HepG2 (cell line): ENCODE measurements around the gene GPS1. TPM values are rescaled to one million over a fixed set of nuclear protein-coding genes. Genes with fewer than 3 reads are reported as not detected.

Experiments used
- AGO1 ChIP-seq: fragments of 200-400 bp; formaldehyde crosslinking; IDR thresholded peaks from 2 replicates; pipeline ENCODE4 v1.6.1; 2017; ENCODE audit warnings: mild to moderate bottlenecking, low read depth, low read length, moderate library complexity; ENCODE audit not compliant: poor library complexity, severe bottlenecking
- CBX1 ChIP-seq: IDR thresholded peaks from one replicate; pipeline ENCODE4 v1.6.1; 2016; ENCODE audit warnings: antibody characterized with exemption, low read depth
- CEBPG ChIP-seq: IDR thresholded peaks from 2 replicates; pipeline ENCODE4 v1.6.1; 2016
- DRAP1 ChIP-seq: IDR thresholded peaks from 2 replicates; pipeline ENCODE4 v1.6.1; 2016; ENCODE audit warnings: missing genetic modification reagents, missing compliant biosample characterization
- GPN1 ChIP-seq: sonication (generic); formaldehyde crosslinking; IDR thresholded peaks from 2 replicates; pipeline ENCODE4 v1.5.1; 2020; ENCODE audit warnings: missing genetic modification reagents, borderline replicate concordance
- MBD4 ChIP-seq: IDR thresholded peaks from 2 replicates; pipeline ENCODE4 v1.6.1; 2012; ENCODE audit warnings: low read length, inconsistent platforms, borderline replicate concordance
- MBNL3 ChIP-seq: fragments of 250-450 bp; sonication (Bioruptor Pico); conservative IDR thresholded peaks from 2 replicates; pipeline ENCODE4 v1.8.0; 2022; ENCODE audit warnings: mild to moderate bottlenecking, inconsistent platforms
- MEIS2 ChIP-seq: sonication (generic); formaldehyde crosslinking; IDR thresholded peaks from 2 replicates; pipeline ENCODE4 v1.9.0; 2021; ENCODE audit warnings: mild to moderate bottlenecking, missing genetic modification reagents
- NR2F6 ChIP-seq, 2 experiments: IDR thresholded peaks; 2 replicates each; pipeline ENCODE4 v1.6.1; 2016; ENCODE audit warnings: antibody characterized with exemption in 1 of 2, mild to moderate bottlenecking in 1 of 2
- SAFB2 ChIP-seq: sonication (generic); formaldehyde crosslinking; IDR thresholded peaks from 2 replicates; pipeline ENCODE4 v1.5.1; 2020; ENCODE audit warnings: missing genetic modification reagents, low read depth, mild to moderate bottlenecking, borderline replicate concordance
- SMARCE1 ChIP-seq: fragments of 450-650 bp; IDR thresholded peaks from 2 replicates; pipeline ENCODE4 v1.6.1; 2017; ENCODE audit warnings: borderline replicate concordance
- SNAPC4 ChIP-seq: sonication (generic); formaldehyde crosslinking; IDR thresholded peaks from 2 replicates; pipeline ENCODE4 v1.4.0; 2020; ENCODE audit warnings: mild to moderate bottlenecking, missing genetic modification reagents
- THAP9 ChIP-seq: sonication (generic); formaldehyde crosslinking; IDR thresholded peaks from 2 replicates; pipeline ENCODE4; 2020; ENCODE audit warnings: missing genetic modification reagents, mild to moderate bottlenecking, borderline replicate concordance
- TRIM24 ChIP-seq: sonication (generic); formaldehyde crosslinking; IDR thresholded peaks from 2 replicates; pipeline ENCODE4 v1.8.0; 2022; ENCODE audit warnings: mild to moderate bottlenecking, missing genetic modification reagents
- ZBTB10 ChIP-seq: sonication (generic); formaldehyde crosslinking; IDR thresholded peaks from 2 replicates; pipeline ENCODE4 v1.4.0; 2020; ENCODE audit warnings: missing genetic modification reagents, borderline replicate concordance
- ZNF451 ChIP-seq: sonication (generic); formaldehyde crosslinking; IDR thresholded peaks from 2 replicates; pipeline ENCODE4 v1.5.0; 2020; ENCODE audit warnings: mild to moderate bottlenecking, missing genetic modification reagents
- ZNF557 ChIP-seq: sonication (generic); formaldehyde crosslinking; IDR thresholded peaks from 2 replicates; pipeline ENCODE4 v1.4.0; 2020; ENCODE audit warnings: missing genetic modification reagents
- polyA plus RNA-seq, 8 experiments: library from polyadenylated mRNA; depleted of rRNA in 3 of 8; stranded (reverse) in 7 of 8; unstranded in 1 of 8; fragments of >200 nt; fragmentation: Illumina TruSeq in 4 of 8; extraction: Trizol in 4 of 8; gene quantifications; 2 replicates each; pipeline versions ENCODE4 v1.2.1 to v1.2.3, GENCODE V29; 2011 to 2016; ENCODE audit warnings: low read depth in 4 of 8, missing spikeins in 1 of 8, mixed read lengths in 1 of 8; ENCODE audit not compliant: insufficient read depth in 1 of 8
- total RNA-seq, 5 experiments: library from RNA; depleted of rRNA; stranded (reverse); fragments of >200 nt; fragmentation: Illumina TruSeq; extraction: Trizol; gene quantifications; 2 replicates each; pipeline ENCODE4 v1.2.3, GENCODE V29; 2016; ENCODE audit warnings: low read depth in 1 of 5

The GPS1 gene
- total and polyA plus RNA-seq, 2 of the 13 experiments (the other 11 are each of a cell fraction or from before 2014, with no cell fraction given) = 124 to 128 TPM

GRCh38 chr17:82003411-82004381 is 48.0 kb upstream of the GPS1 start (continued):
- TF ChIP-seq SNAPC4 (CRISPR knock-in tag) (no peak), CEBPG (CRISPR knock-in tag) (peak; percentile 31; the same call in 1 of the 2 replicates), THAP9 (CRISPR knock-in tag) (no peak; the same call in 1 of the 2 replicates), NR2F6 (IDR thresholded peaks at IDR 0.05) (0 out of 2 replicates have a peak, but pooled peaks have one; percentile 18), NR2F6 (CRISPR knock-in tag; IDR thresholded peaks at IDR 0.05) (peak; percentile 55), ZBTB10 (0 out of 2 replicates have a peak, but pooled peaks have one; percentile 32), AGO1 (no peak), CBX1 (no peak), ZNF451 (CRISPR knock-in tag) (0 out of 2 replicates have a peak, but pooled peaks have one; percentile 69), SAFB2 (CRISPR knock-in tag) (peak; percentile 81; the same call in 1 of the 2 replicates), MBNL3 (no peak), MEIS2 (CRISPR knock-in tag) (peak; percentile 54), TRIM24 (CRISPR knock-in tag) (no peak), GPN1 (CRISPR knock-in tag) (no peak), SMARCE1 (no peak), DRAP1 (CRISPR knock-in tag) (peak; percentile 27; the same call in 1 of the 2 replicates), MBD4 (no peak), ZNF557 (CRISPR knock-in tag) (no peak)
